Hepatocyte (in vitro differentiated cells): ENCODE measurements around the gene GOLPH3L. TPM values are rescaled to one million over a fixed set of nuclear protein-coding genes. Genes with fewer than 3 reads are reported as not detected.

ENCODE experiments used
- DNase-seq: peaks from one replicate; pipeline ENCODE4 v3.0.0-alpha.2; 2016; ENCODE audit warnings: low spot score
- H2AFZ ChIP-seq: fragments of 200-600 bp; sonication (generic); 2 replicates; pipeline ENCODE4 v1.6.0; 2016; ENCODE audit warnings: antibody characterized with exemption, mild to moderate bottlenecking
- H3K27ac ChIP-seq: fragments of 200-600 bp; sonication (generic); 2 replicates; pipeline ENCODE4 v1.5.1; 2016; ENCODE audit warnings: mild to moderate bottlenecking
- H3K27me3 ChIP-seq: fragments of 200-600 bp; sonication (generic); 2 replicates; pipeline ENCODE4 v1.6.1; 2016
- H3K36me3 ChIP-seq: fragments of 200-600 bp; sonication (generic); replicated peaks from 2 replicates; pipeline ENCODE4 v1.5.1; 2016; ENCODE audit warnings: low read depth; ENCODE audit not compliant: insufficient read depth
- H3K4me1 ChIP-seq: fragments of 200-600 bp; sonication (generic); 2 replicates; pipeline ENCODE4 v1.5.1; 2016; ENCODE audit warnings: mild to moderate bottlenecking, moderate library complexity; ENCODE audit not compliant: insufficient read depth
- H3K4me2 ChIP-seq: fragments of 200-600 bp; sonication (generic); 2 replicates; pipeline ENCODE4 v1.6.0; 2016
- H3K4me3 ChIP-seq: fragments of 200-600 bp; sonication (generic); 2 replicates; pipeline ENCODE4 v1.5.1; 2016; ENCODE audit warnings: mild to moderate bottlenecking
- H3K79me2 ChIP-seq: fragments of 200-600 bp; sonication (generic); 2 replicates; pipeline ENCODE4 v1.6.0; 2017; ENCODE audit warnings: mild to moderate bottlenecking
- H3K9me2 ChIP-seq: fragments of 200-600 bp; sonication (generic); replicated peaks from 2 replicates; pipeline ENCODE4 v1.6.0; 2017; ENCODE audit warnings: mild to moderate bottlenecking; ENCODE audit not compliant: insufficient read depth
- H3K9me3 ChIP-seq: fragments of 200-600 bp; sonication (generic); 2 replicates; pipeline ENCODE4 v1.5.1; 2016; ENCODE audit warnings: low read depth, mild to moderate bottlenecking
- H4K20me1 ChIP-seq: fragments of 200-600 bp; sonication (generic); 2 replicates; pipeline ENCODE4 v1.6.0; 2016; ENCODE audit warnings: mild to moderate bottlenecking; ENCODE audit not compliant: insufficient read depth, poor library complexity, severe bottlenecking
- CTCF ChIP-seq: fragments of 200-600 bp; sonication (generic); IDR thresholded peaks from 2 replicates; pipeline ENCODE4 v1.5.1; 2016; ENCODE audit warnings: antibody characterized with exemption, mild to moderate bottlenecking; ENCODE audit not compliant: poor library complexity
- EZH2 ChIP-seq: fragments of 200-600 bp; sonication (generic); IDR thresholded peaks from 2 replicates; pipeline ENCODE4 v1.6.1; 2016; ENCODE audit warnings: antibody characterized with exemption, mild to moderate bottlenecking, borderline replicate concordance
- EZH2phosphoT487 ChIP-seq: fragments of 200-600 bp; sonication (generic); IDR thresholded peaks from one replicate; pipeline ENCODE4 v1.6.1; 2018; ENCODE audit warnings: antibody characterized with exemption, mild to moderate bottlenecking, low read depth, moderate library complexity; ENCODE audit not compliant: unreplicated experiment, severe bottlenecking
- WGBS: methylation state at CpG from one replicate; pipeline ENCODE4 v1.1.6; 2016; ENCODE audit warnings: low lambda C conversion rate; ENCODE audit errors: missing lambda C conversion rate; 5-methylcytosine and 5-hydroxymethylcytosine counted together
- polyA plus RNA-seq: library from polyadenylated mRNA; unstranded; fragments of >200 nt; fragmentation: Nextera tagmentation; extraction: Ambion mirVana; gene quantifications from 2 replicates; pipeline ENCODE4 v1.2.1, GENCODE V29; 2016
- total RNA-seq: library from RNA; depleted of rRNA; stranded (reverse); fragments of >200 nt; gene quantifications from 2 replicates; pipeline ENCODE4 v1.2.3, GENCODE V29; 2014

GOLPH3L gene
- total and polyA plus RNA-seq, 2 experiments from 2014 or later = 20.8 to 21.8 TPM

GRCh38 chr1:150621497-150622302 lies 75.3 kb downstream of the GOLPH3L start:
- no peak overlapping the region for H3K4me3 ChIP-seq
- H3K9me3 ChIP-seq = no peaks in the 10 kb centered on the region
- peak; percentile 72 for DNase-seq
- peaks cover 26% of the 10 kb centered on the region for H3K79me2 ChIP-seq
- no peaks in the 10 kb centered on the region for H3K9me2 ChIP-seq
- peak overlapping the region; percentile 5 for H3K27ac ChIP-seq
- H2AFZ ChIP-seq = no peak overlapping the region
- WGBS = 79% methylated on average over 8 of the region's 8 CpGs
- H3K36me3 ChIP-seq = peaks cover 3% of the 10 kb centered on the region
- no peaks in the 10 kb centered on the region for H3K27me3 ChIP-seq
- H4K20me1 ChIP-seq = no peaks in the 10 kb centered on the region
- no peaks in the 10 kb centered on the region for H3K4me1 ChIP-seq
- no peak overlapping the region for H3K4me2 ChIP-seq
- TF ChIP-seq EZH2phosphoT487 (no peak), EZH2 (no peak), CTCF (peak; percentile 72)

GRCh38 chr1:150620919-150621318 lies 76.0 kb downstream of the GOLPH3L start:
- no peak for DNase-seq
- H3K4me1 ChIP-seq = no peaks in the 10 kb centered on the region
- no peaks in the 10 kb centered on the region for H4K20me1 ChIP-seq
- peaks cover 19% of the 10 kb centered on the region for H3K79me2 ChIP-seq
- no peak for TF ChIP-seq EZH2
- no peak for TF ChIP-seq EZH2phosphoT487
- TF ChIP-seq CTCF = no peak
- no peak overlapping the region for H3K4me3 ChIP-seq
- H3K27me3 ChIP-seq = no peaks in the 10 kb centered on the region
- H2AFZ ChIP-seq = no peak overlapping the region
- 100% methylated on average over 2 of the region's 2 CpGs for WGBS
- H3K4me2 ChIP-seq = no peak overlapping the region
- no peaks in the 10 kb centered on the region for H3K9me2 ChIP-seq
- peak overlapping the region; percentile 22 for H3K27ac ChIP-seq
- H3K9me3 ChIP-seq = no peaks in the 10 kb centered on the region
- peaks cover 3% of the 10 kb centered on the region for H3K36me3 ChIP-seq

- DNase-seq = peak; percentile 62
- Histone ChIP-seq H3K9me3 (no peaks in the 10 kb centered on the region), H3K27ac (peak overlapping the region; percentile 22), H3K4me3 (no peak overlapping the region), H2AFZ (no peak overlapping the region), H3K79me2 (peaks cover 16% of the 10 kb centered on the region), H3K4me1 (no peaks in the 10 kb centered on the region), H3K36me3 (no peaks in the 10 kb centered on the region), H4K20me1 (no peaks in the 10 kb centered on the region), H3K27me3 (no peaks in the 10 kb centered on the region), H3K9me2 (no peaks in the 10 kb centered on the region), H3K4me2 (no peak overlapping the region)
- TF ChIP-seq EZH2 (no peak), CTCF (no peak), EZH2phosphoT487 (no peak)
- WGBS = 41% methylated on average over 4 of the region's 4 CpGs
Measured at GRCh38 chr1:150619576-150620509, 77.1 kb downstream of the GOLPH3L start.
